HG03175 (cell line): ENCODE data around the gene NTPCR.
"Not testable (repeated sequence)": the region's sequence is repeated elsewhere in the genome, so short reads cannot be mapped to it uniquely, and the experiment has no call there.

Source experiments
- ATAC-seq: cut with Tn5 transposase; IDR thresholded peaks from one replicate; pipeline ENCODE4 v1.9.1; 2021; ENCODE audit warnings: mild to moderate bottlenecking, moderate library complexity; ENCODE audit not compliant: unreplicated experiment

The NTPCR gene

GRCh38 chr1:232950197-232951176 lies at the start of gene NTPCR:
TSS of gene NTPCR (plus strand) at chr1:232950611. CDS start at chr1:232950711, 100 bp downstream.
- peak; percentile 89 for ATAC-seq

- ATAC-seq = no peak
These were observed 49.6 kb upstream of the NTPCR start for GRCh38 chr1:232900818-232901217.

- ATAC-seq = no peak
These were observed 49.2 kb upstream of the NTPCR start for GRCh38 chr1:232901255-232901654.

- no peak for ATAC-seq
These were observed 47.5 kb upstream of the NTPCR start for GRCh38 chr1:232902774-232903350.

GRCh38 chr1:232904131-232904530 lies 46.3 kb upstream of the NTPCR start:
- no peak for ATAC-seq

GRCh38 chr1:232904566-232904965 lies 45.8 kb upstream of the NTPCR start:
- ATAC-seq = no peak

GRCh38 chr1:232905331-232906034 lies 44.9 kb upstream of the NTPCR start:
- no peak for ATAC-seq

- ATAC-seq = no peak
These were observed 44.0 kb upstream of the NTPCR start for GRCh38 chr1:232906441-232906840.

- ATAC-seq = no peak
These were observed 41.6 kb upstream of the NTPCR start for GRCh38 chr1:232908831-232909230.

GRCh38 chr1:232909752-232910151 lies 40.7 kb upstream of the NTPCR start:
- ATAC-seq = no peak

- no peak for ATAC-seq
These were observed 39.3 kb upstream of the NTPCR start for GRCh38 chr1:232911027-232911599.

- ATAC-seq = no peak
These were observed 37.4 kb upstream of the NTPCR start for GRCh38 chr1:232912845-232913580.

- ATAC-seq = not testable (repeated sequence)
These were observed 36.1 kb upstream of the NTPCR start for GRCh38 chr1:232914271-232914670.

- ATAC-seq = no peak
These were observed 35.2 kb upstream of the NTPCR start for GRCh38 chr1:232915212-232915611.

GRCh38 chr1:232917053-232917452 lies 33.4 kb upstream of the NTPCR start:
- ATAC-seq = no peak

GRCh38 chr1:232921381-232921780 lies 29.0 kb upstream of the NTPCR start:
- no peak for ATAC-seq

- ATAC-seq = no peak
These were observed 27.9 kb upstream of the NTPCR start for GRCh38 chr1:232922485-232922884.

- ATAC-seq = no peak
These were observed 26.5 kb upstream of the NTPCR start for GRCh38 chr1:232923739-232924386.

GRCh38 chr1:232924874-232925273 lies 25.5 kb upstream of the NTPCR start:
- ATAC-seq = no peak
